DOHH2 (cell line): ENCODE data around the gene IPO11.

Experiments used
- H3F3A ChIP-seq: fragments of 200-600 bp; sonication (generic), shearing (Covaris generic); 2 replicates; pipeline ENCODE4 v1.6.0; 2016; ENCODE audit warnings: antibody characterized with exemption, mild to moderate bottlenecking; ENCODE audit not compliant: control insufficient read depth, insufficient read depth
- H3K27ac ChIP-seq: fragments of 200-600 bp; sonication (generic); 2 replicates; pipeline ENCODE4 v1.5.1; 2014; ENCODE audit warnings: low read depth, mild to moderate bottlenecking, low read length, moderate library complexity
- H3K27me3 ChIP-seq: fragments of 200-600 bp; sonication (generic); 2 replicates; pipeline ENCODE4 v1.6.1; 2014; ENCODE audit warnings: mild to moderate bottlenecking, low read length, mixed read lengths; ENCODE audit not compliant: control insufficient read depth
- H3K36me3 ChIP-seq: fragments of 200-600 bp; sonication (generic); 2 replicates; pipeline ENCODE4 v1.6.1; 2014; ENCODE audit warnings: mild to moderate bottlenecking, low read length, moderate library complexity, mixed read lengths; ENCODE audit not compliant: control insufficient read depth
- H3K4me1 ChIP-seq: fragments of 200-600 bp; sonication (generic); 2 replicates; pipeline ENCODE4 v1.6.1; 2014; ENCODE audit warnings: mild to moderate bottlenecking, low read length, mixed read lengths; ENCODE audit not compliant: control insufficient read depth
- H3K4me2 ChIP-seq: fragments of 200-600 bp; sonication (generic); 2 replicates; pipeline ENCODE4 v1.6.0; 2014; ENCODE audit warnings: mild to moderate bottlenecking, low read length, moderate library complexity
- H3K4me3 ChIP-seq: fragments of 200-600 bp; sonication (generic); 2 replicates; pipeline ENCODE4 v1.5.1; 2014; ENCODE audit warnings: mild to moderate bottlenecking, low read length, mixed read lengths
- H3K79me2 ChIP-seq: fragments of 200-600 bp; sonication (generic); 2 replicates; pipeline ENCODE4 v1.6.1; 2014; ENCODE audit warnings: mild to moderate bottlenecking, low read length, mixed read lengths; ENCODE audit not compliant: control insufficient read depth
- H3K9me2 ChIP-seq: fragments of 200-600 bp; sonication (generic); replicated peaks from 2 replicates; pipeline ENCODE4 v1.6.1; 2014; ENCODE audit warnings: mild to moderate bottlenecking, low read length, mixed read lengths; ENCODE audit not compliant: control insufficient read depth
- H3K9me3 ChIP-seq: fragments of 200-600 bp; sonication (generic); 2 replicates; pipeline ENCODE4 v1.6.1; 2014; ENCODE audit warnings: antibody characterized with exemption, low read length, mixed read lengths; ENCODE audit not compliant: control insufficient read depth, insufficient read depth
- H4K20me1 ChIP-seq: fragments of 200-600 bp; sonication (generic); 2 replicates; pipeline ENCODE4 v1.6.0; 2014; ENCODE audit warnings: low read depth, mild to moderate bottlenecking, antibody characterized with exemption, low read length, moderate library complexity; ENCODE audit not compliant: control insufficient read depth, insufficient read depth
- EZH2phosphoT487 ChIP-seq: fragments of 200-600 bp; sonication (generic); IDR thresholded peaks from 2 replicates; pipeline ENCODE4 v1.6.1; 2017; ENCODE audit warnings: borderline replicate concordance, mild to moderate bottlenecking, antibody characterized with exemption, low read length, moderate library complexity, mixed read lengths
- TF ChIP-seq, protein P1 (sequence below): fragments of 200-600 bp; sonication (generic); IDR thresholded peaks from one replicate; pipeline ENCODE4 v1.5.1; 2014; ENCODE audit warnings: antibody characterized with exemption, mild to moderate bottlenecking, low read depth, low read length; ENCODE audit not compliant: poor library complexity, severe bottlenecking

Gene IPO11

DNA sequence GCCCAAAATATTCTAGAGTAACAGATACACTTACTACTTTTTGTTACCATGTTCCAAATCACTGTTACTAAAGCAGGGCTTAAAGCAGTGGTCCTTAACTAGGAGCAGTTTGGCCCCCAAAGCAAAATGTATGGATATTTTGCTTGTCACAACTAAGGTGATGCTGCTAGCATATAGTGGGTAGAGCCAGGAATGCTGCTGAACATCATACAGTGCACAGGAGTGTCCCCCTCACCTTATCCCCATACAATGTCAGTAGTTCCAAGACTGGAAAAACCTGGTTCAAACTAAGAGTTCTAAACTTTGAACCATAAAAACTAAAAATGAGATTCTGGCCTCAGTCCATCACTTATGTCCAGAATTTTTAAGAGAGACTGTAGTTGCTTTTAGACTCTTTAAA is 36.9 kb upstream of the IPO11 start:
- TF ChIP-seq, protein P1, sequence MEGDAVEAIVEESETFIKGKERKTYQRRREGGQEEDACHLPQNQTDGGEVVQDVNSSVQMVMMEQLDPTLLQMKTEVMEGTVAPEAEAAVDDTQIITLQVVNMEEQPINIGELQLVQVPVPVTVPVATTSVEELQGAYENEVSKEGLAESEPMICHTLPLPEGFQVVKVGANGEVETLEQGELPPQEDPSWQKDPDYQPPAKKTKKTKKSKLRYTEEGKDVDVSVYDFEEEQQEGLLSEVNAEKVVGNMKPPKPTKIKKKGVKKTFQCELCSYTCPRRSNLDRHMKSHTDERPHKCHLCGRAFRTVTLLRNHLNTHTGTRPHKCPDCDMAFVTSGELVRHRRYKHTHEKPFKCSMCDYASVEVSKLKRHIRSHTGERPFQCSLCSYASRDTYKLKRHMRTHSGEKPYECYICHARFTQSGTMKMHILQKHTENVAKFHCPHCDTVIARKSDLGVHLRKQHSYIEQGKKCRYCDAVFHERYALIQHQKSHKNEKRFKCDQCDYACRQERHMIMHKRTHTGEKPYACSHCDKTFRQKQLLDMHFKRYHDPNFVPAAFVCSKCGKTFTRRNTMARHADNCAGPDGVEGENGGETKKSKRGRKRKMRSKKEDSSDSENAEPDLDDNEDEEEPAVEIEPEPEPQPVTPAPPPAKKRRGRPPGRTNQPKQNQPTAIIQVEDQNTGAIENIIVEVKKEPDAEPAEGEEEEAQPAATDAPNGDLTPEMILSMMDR: no peak
- TF ChIP-seq EZH2phosphoT487: no peak
- peaks cover 69% of the 10 kb centered on the region for H3K36me3 ChIP-seq
- H3K9me3 ChIP-seq: no peaks in the 10 kb centered on the region
- H3F3A ChIP-seq: peaks cover 3% of the 10 kb centered on the region; the same call in 1 of the 2 replicates
- H3K27me3 ChIP-seq: no peaks in the 10 kb centered on the region
- H3K79me2 ChIP-seq: no peaks in the 10 kb centered on the region
- no peaks in the 10 kb centered on the region for H4K20me1 ChIP-seq
- no peak overlapping the region for H3K27ac ChIP-seq
- no peak overlapping the region for H3K4me2 ChIP-seq
- no peaks in the 10 kb centered on the region for H3K4me1 ChIP-seq
- no peak overlapping the region for H3K4me3 ChIP-seq
- H3K9me2 ChIP-seq: no peaks in the 10 kb centered on the region

DNA sequence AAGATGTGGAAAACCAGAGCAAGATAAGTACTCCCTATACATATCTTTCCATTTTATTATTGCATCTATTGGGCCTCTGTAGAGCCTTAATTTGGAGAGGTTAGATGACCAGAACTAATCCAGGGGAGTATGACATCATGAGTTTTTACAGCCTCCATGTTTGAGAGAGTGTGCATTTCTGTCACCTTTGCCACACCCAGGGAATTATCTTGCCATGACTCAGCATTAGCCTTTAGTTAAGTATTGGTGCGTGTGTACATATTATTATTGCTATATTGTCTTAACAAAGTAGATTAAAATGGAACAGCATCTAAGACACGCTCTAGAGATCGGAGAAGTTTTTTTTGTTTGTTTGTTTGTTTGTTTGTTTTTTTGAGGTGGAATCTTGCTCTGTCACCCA is 36.5 kb upstream of the IPO11 start:
- no peaks in the 10 kb centered on the region for H3K27me3 ChIP-seq
- no peaks in the 10 kb centered on the region for H3K4me1 ChIP-seq
- no peak overlapping the region for H3K4me3 ChIP-seq
- H3K27ac ChIP-seq: no peak overlapping the region
- TF ChIP-seq, protein P1: no peak
- TF ChIP-seq EZH2phosphoT487: no peak
- no peaks in the 10 kb centered on the region for H3K79me2 ChIP-seq
- no peaks in the 10 kb centered on the region for H3K9me3 ChIP-seq
- peaks cover 73% of the 10 kb centered on the region for H3K36me3 ChIP-seq
- peaks cover 3% of the 10 kb centered on the region; the same call in 1 of the 2 replicates for H3F3A ChIP-seq
- H3K4me2 ChIP-seq: no peak overlapping the region
- H3K9me2 ChIP-seq: no peaks in the 10 kb centered on the region
- H4K20me1 ChIP-seq: no peaks in the 10 kb centered on the region

DNA sequence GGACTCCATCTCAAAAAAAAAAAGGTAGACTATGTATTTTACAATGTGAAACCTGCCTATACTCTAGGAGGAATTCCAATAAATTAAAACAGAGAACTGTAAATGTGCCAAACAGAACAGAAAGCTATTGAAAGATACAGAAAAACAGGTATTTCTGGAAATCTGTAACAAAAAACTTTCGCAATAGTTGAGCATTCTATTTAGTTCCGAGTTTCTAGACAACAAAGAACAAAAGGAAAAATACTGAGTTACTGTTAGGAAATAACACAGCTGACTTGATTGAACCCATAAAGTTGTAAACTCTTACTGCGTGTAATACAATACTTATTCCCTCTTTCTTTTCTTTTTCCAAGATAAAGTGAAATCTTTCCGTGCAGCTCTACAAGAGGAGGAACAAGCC is 27.4 kb upstream of the IPO11 start:
- peaks cover 16% of the 10 kb centered on the region for H3F3A ChIP-seq
- no peak overlapping the region for H3K27ac ChIP-seq
- no peaks in the 10 kb centered on the region for H3K9me3 ChIP-seq
- H3K4me3 ChIP-seq: no peak overlapping the region
- H3K36me3 ChIP-seq: peaks cover 83% of the 10 kb centered on the region
- H3K4me2 ChIP-seq: no peak overlapping the region
- no peak for TF ChIP-seq EZH2phosphoT487
- TF ChIP-seq, protein P1: no peak
- no peaks in the 10 kb centered on the region for H3K79me2 ChIP-seq
- no peaks in the 10 kb centered on the region for H3K4me1 ChIP-seq
- no peaks in the 10 kb centered on the region for H3K9me2 ChIP-seq
- H4K20me1 ChIP-seq: no peaks in the 10 kb centered on the region
- no peaks in the 10 kb centered on the region for H3K27me3 ChIP-seq
